ENCODE data around the gene SLC6A17.

GRCh38 chr1:110163591-110163990, 13.3 kb downstream of the SLC6A17 start:
- TF ChIP-seq CTCF (IDR thresholded peaks at IDR 0.05 in 2 of 3, conservative IDR thresholded peaks at IDR 0.05 in 1 of 3; ENCODE audit: insufficient read depth in 2 of 3, low read depth in 1 of 3, low read length in 3 of 3) (no peak), ZNF23 (CRISPR knock-in tag; IDR thresholded peaks at IDR 0.05) (no peak), PHF8 (IDR thresholded peaks at IDR 0.05; ENCODE audit: borderline replicate concordance, low read length) (no peak), SP1 (CRISPR knock-in tag; IDR thresholded peaks at IDR 0.05) (no peak)

Measured in K562 (cell line).